ENCODE measurements around the gene RAB26. TPM values are rescaled to one million over a fixed set of nuclear protein-coding genes. Genes with fewer than 3 reads are reported as not detected.

The RAB26 gene
- total RNA-seq, 1 donor from 2014 or later: not detected

- no peak overlapping the region for H3K27ac ChIP-seq
- no peak for DNase-seq (ENCODE audit: low spot score in 2 of 2)
- intact Hi-C loops (cut with DNase I): no loop called here
- peaks cover 4 to 19% of the 10 kb centered on the region in 2 donors for H3K36me3 ChIP-seq
- TF ChIP-seq CTCF (IDR thresholded peaks at IDR 0.05): no peak
- no peaks in the 10 kb centered on the region for H3K4me1 ChIP-seq
- H3K4me3 ChIP-seq: no peak overlapping the region
- no peaks in the 10 kb centered on the region for H3K9me3 ChIP-seq
- H3K27me3 ChIP-seq: no peaks in the 10 kb centered on the region
Observed at GRCh38 chr16:2180962-2181923, 32.8 kb downstream of the RAB26 start.

DNA sequence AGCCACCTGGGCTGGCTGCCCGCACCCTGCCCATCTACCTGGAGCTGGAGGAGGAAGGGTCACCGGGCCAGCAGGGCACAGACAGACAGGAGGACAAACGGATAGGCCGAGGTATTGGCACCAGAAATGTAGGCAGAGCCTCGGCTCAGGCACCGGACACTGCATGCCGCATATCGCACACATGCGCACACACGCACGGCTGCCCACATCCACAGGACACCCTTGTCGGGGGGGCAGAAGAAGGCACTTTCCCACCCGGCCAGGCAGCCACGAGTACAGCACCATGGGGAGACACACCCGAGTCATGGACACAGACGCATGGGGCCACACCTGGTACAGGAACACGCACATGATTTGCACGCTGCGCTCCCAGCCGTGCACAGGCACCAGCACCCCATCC lies 33.5 kb downstream of the RAB26 start:
- no peak for TF ChIP-seq CTCF (IDR thresholded peaks at IDR 0.05)
- Histone ChIP-seq H3K4me3 (no peak overlapping the region), H3K36me3 (peaks cover 0 to 12% of the 10 kb centered on the region in 2 donors), H3K27ac (no peak overlapping the region), H3K27me3 (no peaks in the 10 kb centered on the region), H3K4me1 (no peaks in the 10 kb centered on the region), H3K9me3 (no peaks in the 10 kb centered on the region)
- no peak for DNase-seq (ENCODE audit: low spot score in 2 of 2)
- intact Hi-C loops (cut with DNase I): no loop called here

DNA sequence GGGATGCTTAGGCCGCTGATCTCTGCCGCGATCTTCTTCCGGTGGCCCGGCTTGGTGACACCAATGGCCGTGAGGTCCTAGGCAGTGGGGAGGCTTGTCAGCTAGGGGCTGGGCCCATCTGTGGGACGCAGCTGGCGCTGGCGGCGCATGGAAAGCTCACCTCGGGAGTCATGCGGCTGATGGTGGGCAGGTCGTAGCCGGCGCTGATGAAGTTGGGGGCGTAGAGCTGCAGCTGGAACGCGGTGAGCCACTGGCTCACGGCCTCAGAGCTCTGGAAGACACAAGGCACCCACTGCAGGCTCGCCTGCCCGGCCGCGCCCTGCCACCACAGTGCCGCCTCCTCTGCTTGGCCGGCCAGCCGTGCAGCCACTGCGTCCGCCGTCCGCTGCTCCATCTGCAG lies 35.2 kb downstream of the RAB26 start:
- TF ChIP-seq CTCF (IDR thresholded peaks at IDR 0.05): no peak
- Histone ChIP-seq H3K27me3 (no peaks in the 10 kb centered on the region), H3K36me3 (no peaks in the 10 kb centered on the region), H3K4me3 (no peak overlapping the region), H3K9me3 (no peaks in the 10 kb centered on the region), H3K27ac (no peak overlapping the region), H3K4me1 (no peaks in the 10 kb centered on the region)
- intact Hi-C loops (cut with DNase I): no loop called here
- DNase-seq (ENCODE audit: low spot score in 2 of 2): no peak

- Histone ChIP-seq H3K27me3 (no peaks in the 10 kb centered on the region), H3K9me3 (no peaks in the 10 kb centered on the region), H3K27ac (no peak overlapping the region), H3K36me3 (no peaks in the 10 kb centered on the region), H3K4me3 (no peak overlapping the region), H3K4me1 (no peaks in the 10 kb centered on the region)
- DNase-seq (ENCODE audit: low spot score in 2 of 2): no peak
- TF ChIP-seq CTCF (IDR thresholded peaks at IDR 0.05): no peak
- intact Hi-C loops (cut with DNase I): no loop called here
Observed at GRCh38 chr16:2184346-2184745, 35.9 kb downstream of the RAB26 start.

- Histone ChIP-seq H3K27ac (no peak overlapping the region), H3K4me1 (no peaks in the 10 kb centered on the region), H3K4me3 (no peak overlapping the region), H3K36me3 (no peaks in the 10 kb centered on the region), H3K27me3 (no peaks in the 10 kb centered on the region), H3K9me3 (no peaks in the 10 kb centered on the region)
- no peak for TF ChIP-seq CTCF (IDR thresholded peaks at IDR 0.05)
- intact Hi-C loops (cut with DNase I): no loop called here
- DNase-seq (ENCODE audit: low spot score in 2 of 2): no peak
Observed at GRCh38 chr16:2184962-2185361, 36.5 kb downstream of the RAB26 start.
